Heart left ventricle (tissue), 13 donors: ENCODE data around the gene MDM4.
"Not testable (repeated sequence)": the region's sequence is repeated elsewhere in the genome, so short reads cannot be mapped to it uniquely, and the experiment has no call there.

Experiments
- POLR2A ChIP-seq, 2 donors: fragments of 450-650 bp; IDR thresholded peaks; one replicate each; pipeline ENCODE4 v1.6.1; 2017; ENCODE audit warnings: antibody characterized with exemption in 2 of 2, mild to moderate bottlenecking in 2 of 2, moderate library complexity in 2 of 2
- TF ChIP-seq, protein P1 (sequence below), 12 donors: fragments of 200-600 bp; sonication (generic) in 4 of 12; IDR thresholded peaks; one replicate each; pipeline versions ENCODE4 v1.5.0 to v1.8.0; 2018 to 2022; ENCODE audit warnings: antibody characterized with exemption in 12 of 12, mild to moderate bottlenecking in 5 of 12
- donor health status: ischemic (EF 13 %, LVEDD 7.1; RV severe dilation, severe dysfunction).
- donor health status: DM: no; HTN: yes; CAD: no.
- donor health status: DM: no; HTN: no; CAD: no.
- donor health status: ischemic (EF 25% LVEDD 6.9; RV normal size, moderate dysfunction).
- donor health status: ischemic (EF 25% LVEDD 5.7; RV mildly dilated, moderate dysfunction).
- donor health status: ischemic (EF 35%, LVEDD 5.7; RV mildly dilated, moderate dysfunction).
- donor health status: nonischemic (EF 11% LVEDD 7.7; RV severe dilation, severe dysfunction).
- donor health status: DM: yes; HTN: yes; CAD: no.
- donor health status: PGD.
- donor health status: ischemic (EF 29% LVEDD 5.4; RV normal size, mild dysfunction).
- donor health status: nonischemic (EF 23%, LVEDD 6.1; RV moderate dilation, normal function).

DNA sequence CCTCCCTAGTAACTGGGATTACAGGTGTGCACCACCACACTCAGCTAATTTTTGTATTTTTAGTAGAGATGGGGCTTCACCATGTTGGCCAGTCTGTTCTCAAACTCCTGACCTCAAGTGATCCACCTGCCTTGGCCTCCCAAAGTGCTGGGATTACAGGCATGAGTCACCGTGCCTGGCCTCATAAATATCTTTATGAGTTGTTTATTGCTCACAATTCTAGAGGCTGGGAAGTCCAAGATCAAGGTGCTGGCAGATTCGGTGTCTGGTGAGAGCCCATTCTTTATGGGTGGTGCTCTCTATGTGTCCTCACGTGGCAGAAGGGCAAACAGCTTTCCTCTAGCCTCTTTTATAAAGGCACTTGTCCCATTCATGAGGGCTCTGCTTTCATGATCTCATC lies 53.8 kb downstream of the MDM4 start:
- TF ChIP-seq, protein P1, sequence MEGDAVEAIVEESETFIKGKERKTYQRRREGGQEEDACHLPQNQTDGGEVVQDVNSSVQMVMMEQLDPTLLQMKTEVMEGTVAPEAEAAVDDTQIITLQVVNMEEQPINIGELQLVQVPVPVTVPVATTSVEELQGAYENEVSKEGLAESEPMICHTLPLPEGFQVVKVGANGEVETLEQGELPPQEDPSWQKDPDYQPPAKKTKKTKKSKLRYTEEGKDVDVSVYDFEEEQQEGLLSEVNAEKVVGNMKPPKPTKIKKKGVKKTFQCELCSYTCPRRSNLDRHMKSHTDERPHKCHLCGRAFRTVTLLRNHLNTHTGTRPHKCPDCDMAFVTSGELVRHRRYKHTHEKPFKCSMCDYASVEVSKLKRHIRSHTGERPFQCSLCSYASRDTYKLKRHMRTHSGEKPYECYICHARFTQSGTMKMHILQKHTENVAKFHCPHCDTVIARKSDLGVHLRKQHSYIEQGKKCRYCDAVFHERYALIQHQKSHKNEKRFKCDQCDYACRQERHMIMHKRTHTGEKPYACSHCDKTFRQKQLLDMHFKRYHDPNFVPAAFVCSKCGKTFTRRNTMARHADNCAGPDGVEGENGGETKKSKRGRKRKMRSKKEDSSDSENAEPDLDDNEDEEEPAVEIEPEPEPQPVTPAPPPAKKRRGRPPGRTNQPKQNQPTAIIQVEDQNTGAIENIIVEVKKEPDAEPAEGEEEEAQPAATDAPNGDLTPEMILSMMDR (IDR thresholded peaks at IDR 0.05): not testable (repeated sequence)
- TF ChIP-seq POLR2A (IDR thresholded peaks at IDR 0.05): not testable (repeated sequence)
